ENCODE measurements around the gene GPR150.

GPR150 gene

GRCh38 chr5:95605786-95606185 is 14.1 kb upstream of the GPR150 start:
- H2AFZ ChIP-seq (ENCODE audit: low read depth, low read length), result no peak overlapping the region
- no peak overlapping the region for H3K9ac ChIP-seq (ENCODE audit: low read depth, low read length)
- H3K27me3 ChIP-seq (ENCODE audit: insufficient read depth, low read length, poor library complexity), result no peaks in the 10 kb centered on the region
- no peaks in the 10 kb centered on the region for H3K9me3 ChIP-seq (ENCODE audit: insufficient read depth, low read length, severe bottlenecking)
- DNase-seq, result no peak
- no peak overlapping the region for H3K4me3 ChIP-seq (ENCODE audit: low read depth in 1 of 2, low read length in 2 of 2)
- no peak overlapping the region for H3K4me2 ChIP-seq (ENCODE audit: insufficient read depth, low read length)
- no peak overlapping the region for H3K27ac ChIP-seq (ENCODE audit: low read length)
- no peaks in the 10 kb centered on the region for H3K79me2 ChIP-seq (ENCODE audit: insufficient read depth, low read length)
- H3K4me1 ChIP-seq (ENCODE audit: insufficient read depth, low read length), result no peaks in the 10 kb centered on the region
- no peak for TF ChIP-seq EZH2 (IDR thresholded peaks at IDR 0.05; ENCODE audit: borderline replicate concordance, low read depth, low read length, severe bottlenecking)
- no peak for TF ChIP-seq CTCF (IDR thresholded peaks at IDR 0.05; ENCODE audit: borderline replicate concordance, extremely low read depth, low read length, poor library complexity, severe bottlenecking)
- no peaks in the 10 kb centered on the region for H4K20me1 ChIP-seq (ENCODE audit: insufficient read depth, low read length)
- H3K36me3 ChIP-seq (ENCODE audit: insufficient read depth, low read length), result peaks cover 5% of the 10 kb centered on the region
- ATAC-seq (ENCODE audit: insufficient read depth, low read depth), result no peak

GRCh38 chr5:95606419-95606818 is 13.5 kb upstream of the GPR150 start:
- Histone ChIP-seq H3K9ac (ENCODE audit: low read depth, low read length) (no peak overlapping the region), H3K27ac (ENCODE audit: low read length) (no peak overlapping the region), H3K9me3 (ENCODE audit: insufficient read depth, low read length, severe bottlenecking) (no peaks in the 10 kb centered on the region), H3K4me1 (ENCODE audit: insufficient read depth, low read length) (no peaks in the 10 kb centered on the region), H4K20me1 (ENCODE audit: insufficient read depth, low read length) (no peaks in the 10 kb centered on the region), H3K4me3 (ENCODE audit: low read depth in 1 of 2, low read length in 2 of 2) (no peak overlapping the region), H2AFZ (ENCODE audit: low read depth, low read length) (no peak overlapping the region), H3K4me2 (ENCODE audit: insufficient read depth, low read length) (no peak overlapping the region), H3K79me2 (ENCODE audit: insufficient read depth, low read length) (no peaks in the 10 kb centered on the region), H3K36me3 (ENCODE audit: insufficient read depth, low read length) (peaks cover under 1% of the 10 kb centered on the region; the same call in 1 of the 2 replicates), H3K27me3 (ENCODE audit: insufficient read depth, low read length, poor library complexity) (no peaks in the 10 kb centered on the region)
- TF ChIP-seq CTCF (IDR thresholded peaks at IDR 0.05; ENCODE audit: borderline replicate concordance, extremely low read depth, low read length, poor library complexity, severe bottlenecking) (no peak), EZH2 (IDR thresholded peaks at IDR 0.05; ENCODE audit: borderline replicate concordance, low read depth, low read length, severe bottlenecking) (no peak)
- no peak for ATAC-seq (ENCODE audit: insufficient read depth, low read depth)
- no peak for DNase-seq

GRCh38 chr5:95609711-95610110 is 10.2 kb upstream of the GPR150 start:
- DNase-seq (no peak), ATAC-seq (ENCODE audit: insufficient read depth, low read depth) (no peak)
- no peak overlapping the region for H3K9ac ChIP-seq (ENCODE audit: low read depth, low read length)
- H3K9me3 ChIP-seq (ENCODE audit: insufficient read depth, low read length, severe bottlenecking), result peaks cover 11% of the 10 kb centered on the region
- no peaks in the 10 kb centered on the region for H3K79me2 ChIP-seq (ENCODE audit: insufficient read depth, low read length)
- H4K20me1 ChIP-seq (ENCODE audit: insufficient read depth, low read length), result no peaks in the 10 kb centered on the region
- no peak overlapping the region for H2AFZ ChIP-seq (ENCODE audit: low read depth, low read length)
- no peak overlapping the region for H3K27ac ChIP-seq (ENCODE audit: low read length)
- H3K4me1 ChIP-seq (ENCODE audit: insufficient read depth, low read length), result no peaks in the 10 kb centered on the region
- no peaks in the 10 kb centered on the region for H3K27me3 ChIP-seq (ENCODE audit: insufficient read depth, low read length, poor library complexity)
- H3K36me3 ChIP-seq (ENCODE audit: insufficient read depth, low read length), result no peaks in the 10 kb centered on the region
- TF ChIP-seq EZH2 (IDR thresholded peaks at IDR 0.05; ENCODE audit: borderline replicate concordance, low read depth, low read length, severe bottlenecking) (no peak), CTCF (IDR thresholded peaks at IDR 0.05; ENCODE audit: borderline replicate concordance, extremely low read depth, low read length, poor library complexity, severe bottlenecking) (no peak)
- H3K4me2 ChIP-seq (ENCODE audit: insufficient read depth, low read length), result no peak overlapping the region
- H3K4me3 ChIP-seq (ENCODE audit: low read depth in 1 of 2, low read length in 2 of 2), result no peak overlapping the region

GRCh38 chr5:95610546-95610945 is 9.3 kb upstream of the GPR150 start:
- no peaks in the 10 kb centered on the region for H4K20me1 ChIP-seq (ENCODE audit: insufficient read depth, low read length)
- H3K9ac ChIP-seq (ENCODE audit: low read depth, low read length), result no peak overlapping the region
- H3K79me2 ChIP-seq (ENCODE audit: insufficient read depth, low read length), result no peaks in the 10 kb centered on the region
- no peak overlapping the region for H3K4me3 ChIP-seq (ENCODE audit: low read depth in 1 of 2, low read length in 2 of 2)
- H3K9me3 ChIP-seq (ENCODE audit: insufficient read depth, low read length, severe bottlenecking), result peaks cover 11% of the 10 kb centered on the region
- DNase-seq, result no peak
- no peaks in the 10 kb centered on the region for H3K36me3 ChIP-seq (ENCODE audit: insufficient read depth, low read length)
- no peaks in the 10 kb centered on the region for H3K4me1 ChIP-seq (ENCODE audit: insufficient read depth, low read length)
- no peak overlapping the region for H2AFZ ChIP-seq (ENCODE audit: low read depth, low read length)
- no peak overlapping the region for H3K27ac ChIP-seq (ENCODE audit: low read length)
- H3K27me3 ChIP-seq (ENCODE audit: insufficient read depth, low read length, poor library complexity), result no peaks in the 10 kb centered on the region
- no peak overlapping the region for H3K4me2 ChIP-seq (ENCODE audit: insufficient read depth, low read length)
- ATAC-seq (ENCODE audit: insufficient read depth, low read depth), result no peak
- TF ChIP-seq CTCF (IDR thresholded peaks at IDR 0.05; ENCODE audit: borderline replicate concordance, extremely low read depth, low read length, poor library complexity, severe bottlenecking), result no peak
- no peak for TF ChIP-seq EZH2 (IDR thresholded peaks at IDR 0.05; ENCODE audit: borderline replicate concordance, low read depth, low read length, severe bottlenecking)

All from DND-41 (cell line).